ENCODE measurements around the gene GAS5. TPM values are rescaled to one million over a fixed set of nuclear protein-coding genes. Genes with fewer than 3 reads are reported as not detected.

GAS5 gene
- polyA plus RNA-seq, 2 donors = 419 to 527 TPM

Other genes starting within 250 kb of the GAS5 start
- not detected for gene TEX50, start 232.7 kb downstream of the GAS5 start, polyA plus RNA-seq
- not detected for gene ANKRD45, start 198.1 kb downstream of the GAS5 start, polyA plus RNA-seq
- 1 to 10 TPM; 3.8 to 8.2 TPM for gene KLHL20, start 153.0 kb downstream of the GAS5 start, polyA plus RNA-seq
- gene DARS2, start 43.3 kb downstream of the GAS5 start, polyA plus RNA-seq = 1 to 10 TPM; 6.4 to 7.9 TPM
- 1 to 10 TPM; 2.1 to 3.2 TPM for gene CENPL, start 43.1 kb downstream of the GAS5 start, polyA plus RNA-seq
- gene ZBTB37, start 391 bp upstream of the GAS5 start, polyA plus RNA-seq = 1 to 10 TPM in 1 of 2 donors, under 1 TPM in 1; 0.47 to 1.3 TPM
- under 1 TPM in 1 of 2 donors, not detected in 1; 0.06 TPM for gene SERPINC1, start 49.3 kb upstream of the GAS5 start, polyA plus RNA-seq
- gene RC3H1, start 154.4 kb upstream of the GAS5 start, polyA plus RNA-seq = 1 to 10 TPM; 3.5 to 6.8 TPM